Measurements from ENCODE around the gene REXO1. TPM values are rescaled to one million over a fixed set of nuclear protein-coding genes. Genes with fewer than 3 reads are reported as not detected.

REXO1 gene
- total RNA-seq, 1 experiment from 2014 or later: 43.0 TPM

- Histone ChIP-seq H3K36me3 (ENCODE audit: control insufficient read depth, insufficient read depth, low read length) (no peaks in the 10 kb centered on the region; the same call in 1 of the 2 replicates), H3K9me3 (no peaks in the 10 kb centered on the region), H3K4me1 (no peaks in the 10 kb centered on the region), H3K4me3 (ENCODE audit: low read depth, low read length) (no peak overlapping the region), H3K27me3 (replicated peaks; ENCODE audit: control insufficient read depth, insufficient read depth, low read length) (no peaks in the 10 kb centered on the region)
- intact Hi-C loops (cut with micrococcal nuclease; ENCODE audit: unreplicated experiment): no loop called here
- H3K36me3 Mint-ChIP-seq (ENCODE audit: insufficient read depth, unreplicated experiment): peaks cover 35% of the 10 kb centered on the region
- H3K27ac Mint-ChIP-seq (ENCODE audit: unreplicated experiment): no peak overlapping the region
- no peaks in the 10 kb centered on the region for H3K4me1 Mint-ChIP-seq (ENCODE audit: low read depth, unreplicated experiment)
- no peak for DNase-seq
- BruUV-seq (replicated peaks): no TSS peak
- H3K4me3 Mint-ChIP-seq (ENCODE audit: unreplicated experiment): no peak overlapping the region
- ChIA-PET CTCF (interaction anchor here (0.6 kb wide), 1 partner anchor 43 kb away, joined by 11 read pairs; no protein-coding TSS in a partner anchor), POLR2A (no interaction called here)
- H3K27me3 Mint-ChIP-seq (ENCODE audit: insufficient read depth, unreplicated experiment): no peaks in the 10 kb centered on the region
- H3K9me3 Mint-ChIP-seq (ENCODE audit: unreplicated experiment): no peaks in the 10 kb centered on the region
- no peak for TF ChIP-seq CTCF (IDR thresholded peaks at IDR 0.05; ENCODE audit: insufficient read depth in 1 of 2, low read depth in 1 of 2, low read length in 1 of 2, severe bottlenecking in 1 of 2, unreplicated experiment in 1 of 2)
Measured at GRCh38 chr19:1817553-1818179, 30.6 kb downstream of the REXO1 start.

GRCh38 chr19:1816530-1817298 lies 31.6 kb downstream of the REXO1 start:
- Mint-ChIP-seq H3K36me3 (ENCODE audit: insufficient read depth, unreplicated experiment) (peaks cover 32% of the 10 kb centered on the region), H3K27me3 (ENCODE audit: insufficient read depth, unreplicated experiment) (no peaks in the 10 kb centered on the region), H3K4me3 (ENCODE audit: unreplicated experiment) (no peak overlapping the region), H3K27ac (ENCODE audit: unreplicated experiment) (no peak overlapping the region), H3K9me3 (ENCODE audit: unreplicated experiment) (no peaks in the 10 kb centered on the region), H3K4me1 (ENCODE audit: low read depth, unreplicated experiment) (no peaks in the 10 kb centered on the region)
- intact Hi-C loops (cut with micrococcal nuclease; ENCODE audit: unreplicated experiment): no loop called here
- no peaks in the 10 kb centered on the region for H3K27me3 ChIP-seq (replicated peaks; ENCODE audit: control insufficient read depth, insufficient read depth, low read length)
- no peak for DNase-seq
- H3K4me3 ChIP-seq (ENCODE audit: low read depth, low read length): no peak overlapping the region
- no peak for TF ChIP-seq CTCF (IDR thresholded peaks at IDR 0.05; ENCODE audit: insufficient read depth in 1 of 2, low read depth in 1 of 2, low read length in 1 of 2, severe bottlenecking in 1 of 2, unreplicated experiment in 1 of 2)
- H3K4me1 ChIP-seq: no peaks in the 10 kb centered on the region
- POLR2A ChIA-PET: no interaction called here
- CTCF ChIA-PET: no interaction called here
- BruUV-seq (replicated peaks): no TSS peak
- H3K9me3 ChIP-seq: no peaks in the 10 kb centered on the region
- no peaks in the 10 kb centered on the region; the same call in 1 of the 2 replicates for H3K36me3 ChIP-seq (ENCODE audit: control insufficient read depth, insufficient read depth, low read length)

- Histone ChIP-seq H3K27me3 (replicated peaks; ENCODE audit: control insufficient read depth, insufficient read depth, low read length) (no peaks in the 10 kb centered on the region), H3K9me3 (no peaks in the 10 kb centered on the region), H3K36me3 (ENCODE audit: control insufficient read depth, insufficient read depth, low read length) (no peaks in the 10 kb centered on the region; the same call in 1 of the 2 replicates), H3K4me3 (ENCODE audit: low read depth, low read length) (no peak overlapping the region), H3K4me1 (no peaks in the 10 kb centered on the region)
- ChIA-PET POLR2A (no interaction called here), CTCF (interaction anchor here (2.6 kb wide), 1 partner anchor 10 kb away, joined by 8 read pairs; no protein-coding TSS in a partner anchor)
- Mint-ChIP-seq H3K36me3 (ENCODE audit: insufficient read depth, unreplicated experiment) (peaks cover 26% of the 10 kb centered on the region), H3K4me1 (ENCODE audit: low read depth, unreplicated experiment) (no peaks in the 10 kb centered on the region), H3K9me3 (ENCODE audit: unreplicated experiment) (no peaks in the 10 kb centered on the region), H3K4me3 (ENCODE audit: unreplicated experiment) (no peak overlapping the region), H3K27ac (ENCODE audit: unreplicated experiment) (no peak overlapping the region), H3K27me3 (ENCODE audit: insufficient read depth, unreplicated experiment) (no peaks in the 10 kb centered on the region)
- TF ChIP-seq CTCF (IDR thresholded peaks at IDR 0.05; ENCODE audit: insufficient read depth in 1 of 2, low read depth in 1 of 2, low read length in 1 of 2, severe bottlenecking in 1 of 2, unreplicated experiment in 1 of 2): no peak
- TSS peak; percentile 28 for BruUV-seq (replicated peaks)
- no peak for DNase-seq
- intact Hi-C loops (cut with micrococcal nuclease; ENCODE audit: unreplicated experiment): no loop called here
Measured at GRCh38 chr19:1815605-1816529, 32.4 kb downstream of the REXO1 start.
